ENCODE data around the gene LSG1. TPM values are rescaled to one million over a fixed set of nuclear protein-coding genes. Genes with fewer than 3 reads are reported as not detected.

The LSG1 gene
- total and polyA plus RNA-seq, 12 donors, result 12.5 to 56.0 (median 23.1) TPM

- WGBS, 4 donors, result 28 to 45% (median 40%) methylated on average over 4 of the region's 4 CpGs
- no peak for DNase-seq
- intact Hi-C loops (cut with DNase I), result loop anchor here in 1 of 2 donors (2.0 kb wide), 1 partner anchor 585 kb away; no protein-coding TSS in a partner anchor
- TF ChIP-seq, protein P1, sequence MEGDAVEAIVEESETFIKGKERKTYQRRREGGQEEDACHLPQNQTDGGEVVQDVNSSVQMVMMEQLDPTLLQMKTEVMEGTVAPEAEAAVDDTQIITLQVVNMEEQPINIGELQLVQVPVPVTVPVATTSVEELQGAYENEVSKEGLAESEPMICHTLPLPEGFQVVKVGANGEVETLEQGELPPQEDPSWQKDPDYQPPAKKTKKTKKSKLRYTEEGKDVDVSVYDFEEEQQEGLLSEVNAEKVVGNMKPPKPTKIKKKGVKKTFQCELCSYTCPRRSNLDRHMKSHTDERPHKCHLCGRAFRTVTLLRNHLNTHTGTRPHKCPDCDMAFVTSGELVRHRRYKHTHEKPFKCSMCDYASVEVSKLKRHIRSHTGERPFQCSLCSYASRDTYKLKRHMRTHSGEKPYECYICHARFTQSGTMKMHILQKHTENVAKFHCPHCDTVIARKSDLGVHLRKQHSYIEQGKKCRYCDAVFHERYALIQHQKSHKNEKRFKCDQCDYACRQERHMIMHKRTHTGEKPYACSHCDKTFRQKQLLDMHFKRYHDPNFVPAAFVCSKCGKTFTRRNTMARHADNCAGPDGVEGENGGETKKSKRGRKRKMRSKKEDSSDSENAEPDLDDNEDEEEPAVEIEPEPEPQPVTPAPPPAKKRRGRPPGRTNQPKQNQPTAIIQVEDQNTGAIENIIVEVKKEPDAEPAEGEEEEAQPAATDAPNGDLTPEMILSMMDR (IDR thresholded peaks at IDR 0.05), result no peak
- no peak for TF ChIP-seq POLR2A (IDR thresholded peaks at IDR 0.05)
- H3K4me3 ChIP-seq, result no peak overlapping the region
- no peaks in the 10 kb centered on the region for H3K36me3 ChIP-seq (replicated peaks in 1 of 2)
- H3K27ac ChIP-seq, result no peak overlapping the region
- peaks cover 3 to 11% of the 10 kb centered on the region in 2 donors for H3K4me1 ChIP-seq (replicated peaks in 1 of 2)
- H3K27me3 ChIP-seq, result no peaks in the 10 kb centered on the region
- H3K9me3 ChIP-seq (replicated peaks in 1 of 3), result no peaks in the 10 kb centered on the region
Observed at GRCh38 chr3:194675680-194676079, 3.7 kb upstream of the LSG1 start.

- intact Hi-C loops (cut with DNase I), result no loop called here
- WGBS, 4 donors, result 43 to 52% (median 45%) methylated on average over 12 of the region's 12 CpGs
- H3K27me3 ChIP-seq, result no peaks in the 10 kb centered on the region
- no peak overlapping the region for H3K4me3 ChIP-seq
- H3K27ac ChIP-seq, result no peak overlapping the region
- H3K9me3 ChIP-seq (replicated peaks in 1 of 3), result no peaks in the 10 kb centered on the region
- no peaks in the 10 kb centered on the region for H3K36me3 ChIP-seq (replicated peaks in 1 of 2)
- DNase-seq, result no peak
- H3K4me1 ChIP-seq (replicated peaks in 1 of 2), result peaks cover 3 to 16% of the 10 kb centered on the region in 2 donors
- TF ChIP-seq, protein P1 (IDR thresholded peaks at IDR 0.05), result no peak
- no peak for TF ChIP-seq POLR2A (IDR thresholded peaks at IDR 0.05)
Observed at GRCh38 chr3:194675081-194675640, 3.2 kb upstream of the LSG1 start.

- Histone ChIP-seq H3K9me3 (replicated peaks in 1 of 3) (no peaks in the 10 kb centered on the region), H3K27me3 (no peaks in the 10 kb centered on the region), H3K27ac (no peak overlapping the region), H3K36me3 (replicated peaks in 1 of 2) (no peaks in the 10 kb centered on the region), H3K4me3 (no peak overlapping the region), H3K4me1 (replicated peaks in 1 of 2) (peaks cover 3 to 17% of the 10 kb centered on the region in 2 donors)
- no peak for DNase-seq
- WGBS, 4 donors, result 72 to 81% (median 75%) methylated on average over 3 of the region's 3 CpGs
- intact Hi-C loops (cut with DNase I), result no loop called here
- TF ChIP-seq POLR2A (IDR thresholded peaks at IDR 0.05), result no peak
- TF ChIP-seq, protein P1 (IDR thresholded peaks at IDR 0.05), result no peak
Observed at GRCh38 chr3:194673761-194674160, 1.8 kb upstream of the LSG1 start.

DNA sequence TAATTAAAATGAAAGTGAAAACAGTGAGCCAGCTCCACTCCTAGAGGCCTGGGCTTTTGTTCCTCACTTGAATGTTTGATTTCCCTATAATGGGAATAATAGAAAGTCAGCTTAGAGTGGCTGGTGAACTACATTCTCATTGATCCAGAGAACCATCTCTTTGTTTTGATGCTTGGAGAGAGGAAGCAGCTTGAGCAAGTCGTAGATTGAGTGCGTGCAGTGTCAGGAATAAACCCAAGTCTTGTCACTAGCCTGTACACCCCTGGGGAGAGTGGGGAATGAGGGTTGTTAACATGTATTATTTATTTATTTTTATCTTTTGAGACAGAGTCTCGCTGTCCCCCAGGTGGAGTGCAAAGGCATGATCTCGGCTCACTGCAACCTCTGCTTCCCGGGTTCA lies 885 bp upstream of the LSG1 start:
- H3K27ac ChIP-seq, result peak overlapping the region; percentile 51 to 96 (median 85)
- intact Hi-C loops (cut with DNase I), result no loop called here
- peaks cover 3 to 17% of the 10 kb centered on the region in 2 donors for H3K4me1 ChIP-seq (replicated peaks in 1 of 2)
- H3K9me3 ChIP-seq (replicated peaks in 1 of 3), result no peaks in the 10 kb centered on the region
- TF ChIP-seq POLR2A (IDR thresholded peaks at IDR 0.05), result no peak
- TF ChIP-seq, protein P1 (IDR thresholded peaks at IDR 0.05), result no peak
- peak overlapping the region in 2 of 4 donors; percentile 81 to 96 for H3K4me3 ChIP-seq
- 23 to 38% (median 29%) methylated on average over 5 of the region's 5 CpGs for WGBS, 4 donors
- H3K36me3 ChIP-seq (replicated peaks in 1 of 2), result no peaks in the 10 kb centered on the region
- DNase-seq, result no peak
- no peaks in the 10 kb centered on the region for H3K27me3 ChIP-seq

Measured in adrenal gland (tissue), 12 donors.